Measurements from ENCODE around the gene VCL.

The VCL gene

GRCh38 chr10:74104996-74105395, 107.1 kb downstream of the VCL start:
- Histone ChIP-seq H3K36me3 (ENCODE audit: control insufficient read depth in 1 of 2, insufficient read depth in 2 of 2, low read depth in 1 of 2, low read length in 2 of 2) (peaks cover 53 to 92% of the 10 kb centered on the region in 2 experiments), H2BK5ac (ENCODE audit: low read depth, low read length, poor library complexity, severe bottlenecking) (no peak overlapping the region), H3K14ac (ENCODE audit: low read length in 2 of 2) (no peak overlapping the region), H3K27me3 (ENCODE audit: control insufficient read depth in 1 of 2, insufficient read depth in 1 of 2, low read length in 2 of 2) (no peaks in the 10 kb centered on the region), H2BK12ac (ENCODE audit: low read length in 2 of 2) (no peak overlapping the region), H3K23ac (ENCODE audit: low read length in 2 of 2) (no peak overlapping the region), H2AFZ (ENCODE audit: low read depth, low read length) (no peak overlapping the region), H3K4me1 (ENCODE audit: control insufficient read depth, insufficient read depth, low read depth, low read length) (no peaks in the 10 kb centered on the region), H3K9me3 (ENCODE audit: control insufficient read depth, low read length) (no peaks in the 10 kb centered on the region), H2AK5ac (ENCODE audit: low read length, severe bottlenecking) (no peak overlapping the region), H3K9ac (ENCODE audit: low read length) (no peak overlapping the region), H4K91ac (ENCODE audit: low read length) (no peak overlapping the region), H3K27ac (ENCODE audit: low read length, poor library complexity, severe bottlenecking) (no peak overlapping the region), H2BK120ac (ENCODE audit: low read depth, low read length) (no peak overlapping the region), H3K79me1 (replicated peaks; ENCODE audit: low read length, poor library complexity, severe bottlenecking) (peaks cover 21% of the 10 kb centered on the region), H2BK15ac (ENCODE audit: low read depth, poor library complexity, severe bottlenecking) (no peak overlapping the region), H4K8ac (ENCODE audit: low read length) (no peak overlapping the region), H3K18ac (ENCODE audit: low read depth in 1 of 2, low read length in 2 of 2) (no peak overlapping the region), H3K4ac (ENCODE audit: low read depth in 1 of 2, low read length in 2 of 2) (no peak overlapping the region), H3K4me3 (ENCODE audit: insufficient read depth in 1 of 2, low read depth in 1 of 2, low read length in 2 of 2) (no peak overlapping the region), H3K4me2 (ENCODE audit: low read length, poor library complexity, severe bottlenecking) (no peak overlapping the region)
- DNase-seq = no peak
- WGBS = 95% methylated on average over 7 of the region's 8 CpGs

GRCh38 chr10:74107391-74107790, 109.5 kb downstream of the VCL start:
- Histone ChIP-seq H4K8ac (ENCODE audit: low read length) (no peak overlapping the region), H3K18ac (ENCODE audit: low read depth in 1 of 2, low read length in 2 of 2) (no peak overlapping the region), H3K4me2 (ENCODE audit: low read length, poor library complexity, severe bottlenecking) (no peak overlapping the region), H2BK15ac (ENCODE audit: low read depth, poor library complexity, severe bottlenecking) (no peak overlapping the region), H3K14ac (ENCODE audit: low read length in 2 of 2) (no peak overlapping the region), H3K4me3 (ENCODE audit: insufficient read depth in 1 of 2, low read depth in 1 of 2, low read length in 2 of 2) (no peak overlapping the region), H3K36me3 (ENCODE audit: control insufficient read depth in 1 of 2, insufficient read depth in 2 of 2, low read depth in 1 of 2, low read length in 2 of 2) (peaks cover 57 to 94% of the 10 kb centered on the region in 2 experiments), H3K27me3 (ENCODE audit: control insufficient read depth in 1 of 2, insufficient read depth in 1 of 2, low read length in 2 of 2) (no peaks in the 10 kb centered on the region), H4K91ac (ENCODE audit: low read length) (no peak overlapping the region), H2BK5ac (ENCODE audit: low read depth, low read length, poor library complexity, severe bottlenecking) (no peak overlapping the region), H2AFZ (ENCODE audit: low read depth, low read length) (no peak overlapping the region), H2AK5ac (ENCODE audit: low read length, severe bottlenecking) (no peak overlapping the region), H3K4ac (ENCODE audit: low read depth in 1 of 2, low read length in 2 of 2) (no peak overlapping the region), H3K79me1 (replicated peaks; ENCODE audit: low read length, poor library complexity, severe bottlenecking) (peaks cover 29% of the 10 kb centered on the region), H3K9ac (ENCODE audit: low read length) (no peak overlapping the region), H3K23ac (ENCODE audit: low read length in 2 of 2) (no peak overlapping the region), H3K4me1 (ENCODE audit: control insufficient read depth, insufficient read depth, low read depth, low read length) (no peaks in the 10 kb centered on the region), H2BK12ac (ENCODE audit: low read length in 2 of 2) (no peak overlapping the region), H3K27ac (ENCODE audit: low read length, poor library complexity, severe bottlenecking) (no peak overlapping the region), H3K9me3 (ENCODE audit: control insufficient read depth, low read length) (no peaks in the 10 kb centered on the region), H2BK120ac (ENCODE audit: low read depth, low read length) (no peak overlapping the region)
- 96% methylated on average over 3 of the region's 4 CpGs for WGBS
- DNase-seq = no peak

- no peak overlapping the region for H2BK15ac ChIP-seq (ENCODE audit: low read depth, poor library complexity, severe bottlenecking)
- H4K8ac ChIP-seq (ENCODE audit: low read length) = no peak overlapping the region
- no peaks in the 10 kb centered on the region for H3K27me3 ChIP-seq (ENCODE audit: control insufficient read depth in 1 of 2, insufficient read depth in 1 of 2, low read length in 2 of 2)
- no peak overlapping the region for H2BK5ac ChIP-seq (ENCODE audit: low read depth, low read length, poor library complexity, severe bottlenecking)
- no peak overlapping the region for H3K9ac ChIP-seq (ENCODE audit: low read length)
- H2BK120ac ChIP-seq (ENCODE audit: low read depth, low read length) = no peak overlapping the region
- no peak overlapping the region for H3K14ac ChIP-seq (ENCODE audit: low read length in 2 of 2)
- no peak overlapping the region for H3K4ac ChIP-seq (ENCODE audit: low read depth in 1 of 2, low read length in 2 of 2)
- H3K4me2 ChIP-seq (ENCODE audit: low read length, poor library complexity, severe bottlenecking) = no peak overlapping the region
- H2BK12ac ChIP-seq (ENCODE audit: low read length in 2 of 2) = no peak overlapping the region
- DNase-seq = no peak
- H4K91ac ChIP-seq (ENCODE audit: low read length) = no peak overlapping the region
- H2AFZ ChIP-seq (ENCODE audit: low read depth, low read length) = no peak overlapping the region
- H3K18ac ChIP-seq (ENCODE audit: low read depth in 1 of 2, low read length in 2 of 2) = no peak overlapping the region
- H3K23ac ChIP-seq (ENCODE audit: low read length in 2 of 2) = no peak overlapping the region
- peaks cover 25% of the 10 kb centered on the region for H3K79me1 ChIP-seq (replicated peaks; ENCODE audit: low read length, poor library complexity, severe bottlenecking)
- no peak overlapping the region for H3K27ac ChIP-seq (ENCODE audit: low read length, poor library complexity, severe bottlenecking)
- peaks cover 56 to 96% of the 10 kb centered on the region in 2 experiments for H3K36me3 ChIP-seq (ENCODE audit: control insufficient read depth in 1 of 2, insufficient read depth in 2 of 2, low read depth in 1 of 2, low read length in 2 of 2)
- no peak overlapping the region for H2AK5ac ChIP-seq (ENCODE audit: low read length, severe bottlenecking)
- H3K9me3 ChIP-seq (ENCODE audit: control insufficient read depth, low read length) = no peaks in the 10 kb centered on the region
- H3K4me3 ChIP-seq (ENCODE audit: insufficient read depth in 1 of 2, low read depth in 1 of 2, low read length in 2 of 2) = no peak overlapping the region
- H3K4me1 ChIP-seq (ENCODE audit: control insufficient read depth, insufficient read depth, low read depth, low read length) = peaks cover 4% of the 10 kb centered on the region
Measured at GRCh38 chr10:74109452-74109851, 111.5 kb downstream of the VCL start.

- H3K27me3 ChIP-seq (ENCODE audit: control insufficient read depth in 1 of 2, insufficient read depth in 1 of 2, low read length in 2 of 2) = no peaks in the 10 kb centered on the region
- no peak overlapping the region for H2BK12ac ChIP-seq (ENCODE audit: low read length in 2 of 2)
- H3K4ac ChIP-seq (ENCODE audit: low read depth in 1 of 2, low read length in 2 of 2) = no peak overlapping the region
- peaks cover 4% of the 10 kb centered on the region for H3K4me1 ChIP-seq (ENCODE audit: control insufficient read depth, insufficient read depth, low read depth, low read length)
- no peak overlapping the region for H3K4me3 ChIP-seq (ENCODE audit: insufficient read depth in 1 of 2, low read depth in 1 of 2, low read length in 2 of 2)
- no peak overlapping the region for H3K9ac ChIP-seq (ENCODE audit: low read length)
- peaks cover 27% of the 10 kb centered on the region for H3K79me1 ChIP-seq (replicated peaks; ENCODE audit: low read length, poor library complexity, severe bottlenecking)
- H4K8ac ChIP-seq (ENCODE audit: low read length) = no peak overlapping the region
- peaks cover 58 to 96% of the 10 kb centered on the region in 2 experiments for H3K36me3 ChIP-seq (ENCODE audit: control insufficient read depth in 1 of 2, insufficient read depth in 2 of 2, low read depth in 1 of 2, low read length in 2 of 2)
- H2BK15ac ChIP-seq (ENCODE audit: low read depth, poor library complexity, severe bottlenecking) = no peak overlapping the region
- H3K23ac ChIP-seq (ENCODE audit: low read length in 2 of 2) = no peak overlapping the region
- no peak for DNase-seq
- no peak overlapping the region for H2AFZ ChIP-seq (ENCODE audit: low read depth, low read length)
- no peak overlapping the region for H2BK120ac ChIP-seq (ENCODE audit: low read depth, low read length)
- no peak overlapping the region for H2AK5ac ChIP-seq (ENCODE audit: low read length, severe bottlenecking)
- H4K91ac ChIP-seq (ENCODE audit: low read length) = no peak overlapping the region
- 89% methylated on average over 1 of the region's 1 CpG for WGBS
- no peak overlapping the region for H3K18ac ChIP-seq (ENCODE audit: low read depth in 1 of 2, low read length in 2 of 2)
- H2BK5ac ChIP-seq (ENCODE audit: low read depth, low read length, poor library complexity, severe bottlenecking) = no peak overlapping the region
- H3K9me3 ChIP-seq (ENCODE audit: control insufficient read depth, low read length) = no peaks in the 10 kb centered on the region
- H3K4me2 ChIP-seq (ENCODE audit: low read length, poor library complexity, severe bottlenecking) = no peak overlapping the region
- H3K27ac ChIP-seq (ENCODE audit: low read length, poor library complexity, severe bottlenecking) = no peak overlapping the region
- no peak overlapping the region for H3K14ac ChIP-seq (ENCODE audit: low read length in 2 of 2)
Measured at GRCh38 chr10:74110120-74110519, 112.2 kb downstream of the VCL start.

Data from mesenchymal stem cell (in vitro differentiated cells and primary cell).